Sigmoid colon (tissue), 7 donors: ENCODE results near the gene VSIG8. TPM values are rescaled to one million over a fixed set of nuclear protein-coding genes. Genes with fewer than 3 reads are reported as not detected.

Source experiments
- DNase-seq: peaks from one replicate; pipeline ENCODE4 v3.0.0-alpha.2; 2019
- H3K27ac ChIP-seq, 4 donors: fragments of 200-600 bp; sonication (generic); one replicate each; pipeline ENCODE4 v1.5.1; 2016 to 2019; ENCODE audit warnings: mild to moderate bottlenecking in 1 of 4
- H3K27me3 ChIP-seq, 3 donors: fragments of 200-600 bp; sonication (generic); one replicate each; pipeline ENCODE4 v1.5.1; 2019; ENCODE audit warnings: mild to moderate bottlenecking in 1 of 3
- H3K36me3 ChIP-seq, 4 donors: fragments of 200-600 bp; sonication (generic); one replicate each; pipeline ENCODE4 v1.5.1; 2016 to 2019
- H3K4me1 ChIP-seq, 4 donors: fragments of 200-600 bp; sonication (generic); one replicate each; pipeline ENCODE4 v1.5.1; 2017 to 2019
- H3K4me3 ChIP-seq, 4 donors: fragments of 200-600 bp; sonication (generic); one replicate each; pipeline ENCODE4 v1.5.1; 2017 to 2019; ENCODE audit warnings: mild to moderate bottlenecking in 2 of 4, moderate library complexity in 1 of 4
- H3K9me3 ChIP-seq, 4 donors: fragments of 200-600 bp in 3 of 4; sonication (generic) in 3 of 4; one replicate each; pipeline versions ENCODE4 v1.5.1 to v1.6.1; 2013 to 2019
- EP300 ChIP-seq, 4 donors: sonication (generic); formaldehyde crosslinking; IDR thresholded peaks; one replicate each; pipeline ENCODE4 v1.6.1; 2017; ENCODE audit warnings: antibody characterized with exemption in 4 of 4
- POLR2A ChIP-seq, 2 donors: fragments of 450-650 bp; IDR thresholded peaks; one replicate each; pipeline ENCODE4 v1.6.1; 2016; ENCODE audit warnings: antibody characterized with exemption in 2 of 2, mild to moderate bottlenecking in 2 of 2, moderate library complexity in 2 of 2
- POLR2AphosphoS5 ChIP-seq, 4 donors: sonication (generic); formaldehyde crosslinking; IDR thresholded peaks; one replicate each; pipeline ENCODE4 v1.6.1; 2017; ENCODE audit warnings: antibody characterized with exemption in 4 of 4
- WGBS, 2 donors: extraction: QIAGEN DNeasy Blood & Tissue Kit; methylation state at CpG; one replicate each; pipeline ENCODE4 v1.1.7; 2013; 5-methylcytosine and 5-hydroxymethylcytosine counted together
- intact Hi-C: fragments of 100-400 bp; cut with DNase I; formaldehyde crosslinking; loops from one replicate; pipeline ENCODE4 v1.15.1; 2023
- polyA plus RNA-seq, 3 donors: library from polyadenylated mRNA; stranded (reverse); fragments of 200-250 nt; gene quantifications; one replicate each; pipeline ENCODE4 v1.2.3, GENCODE V29; 2013
- total RNA-seq, 4 donors: library from RNA; depleted of rRNA; stranded (reverse); fragments of >200 nt; gene quantifications; one replicate each; pipeline ENCODE4 v1.1.0, GENCODE V29; 2016
- TF ChIP-seq, protein P1 (sequence below), 4 experiments: fragments of 450-650 bp in 3 of 4; fragments of 200-600 bp in 1 of 4; IDR thresholded peaks; one replicate each; pipeline ENCODE4 v1.5.1; 2016 to 2019; ENCODE audit warnings: antibody characterized with exemption in 4 of 4, mild to moderate bottlenecking in 3 of 4, moderate library complexity in 2 of 4
- donor health status: healthy with polysubstance abuse.
- donor health status: Bipolar disorder and iron deficiency.
- donor health status: healthy.

Gene VSIG8
- total and polyA plus RNA-seq, 7 donors = 0.10 TPM; not detected in 6

DNA sequence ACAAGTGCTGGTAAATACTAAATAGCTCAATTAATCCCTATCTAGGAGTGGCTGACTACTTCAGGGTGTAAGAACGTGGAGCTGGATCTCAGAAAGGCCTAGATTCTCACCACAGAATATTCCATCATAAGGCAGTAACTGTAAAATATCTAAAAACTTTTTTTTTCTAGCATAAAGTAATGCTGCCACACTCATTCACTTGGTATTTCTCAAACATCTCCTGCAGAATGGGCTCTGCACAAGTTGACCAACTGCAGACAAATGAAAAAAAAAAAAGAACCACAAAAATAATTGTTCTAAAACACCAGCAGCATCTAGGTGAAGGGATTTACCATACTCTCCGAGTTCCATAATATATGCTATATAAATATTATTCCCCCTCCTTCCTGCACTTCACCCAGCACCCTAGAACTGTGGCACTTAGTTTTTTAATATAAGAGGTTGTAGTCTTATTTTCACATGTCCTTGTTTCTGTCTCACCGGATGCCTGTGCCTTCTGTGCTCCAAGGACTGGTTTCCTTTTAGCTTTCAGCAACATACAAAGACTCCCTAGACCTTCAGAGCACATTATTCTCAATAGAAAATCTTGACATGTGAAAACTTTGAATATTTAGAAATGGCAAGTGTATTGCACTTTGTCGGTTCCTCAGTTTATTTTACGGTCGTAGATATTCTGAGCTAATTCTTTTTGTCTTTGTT, 8.9 kb downstream of the VSIG8 start:
- intact Hi-C loops = loop anchor here (2.0 kb wide), 2 partner anchors 71 to 73 kb away; partner anchors contain the start of genes DUSP23 and TAGLN2
- H3K27me3 ChIP-seq = no peaks in the 10 kb centered on the region
- H3K27ac ChIP-seq = peak overlapping the region; percentile 91 to 97 (median 96)

DNA sequence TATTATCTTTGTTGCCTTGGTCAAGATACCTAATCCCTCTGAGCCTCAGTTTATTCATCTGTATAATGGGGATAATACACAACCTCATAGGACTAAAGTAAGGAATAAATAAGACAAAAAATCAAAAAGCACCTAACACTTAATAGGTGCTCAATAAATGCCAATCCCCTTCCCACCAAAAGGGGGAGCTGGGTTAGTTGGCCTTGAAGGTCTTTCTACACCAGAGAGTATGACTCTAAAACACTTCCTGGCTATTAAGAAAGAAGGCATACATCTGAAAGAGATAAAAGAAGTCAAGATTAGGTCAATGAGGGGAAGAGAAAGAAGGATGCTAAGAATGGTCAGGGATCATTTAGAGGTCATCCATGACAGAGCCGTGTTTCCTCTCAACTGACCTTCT, 11.1 kb downstream of the VSIG8 start:
- H3K27ac ChIP-seq = no peak overlapping the region
- no peaks in the 10 kb centered on the region for H3K36me3 ChIP-seq
- H3K4me3 ChIP-seq = no peak overlapping the region
- no peaks in the 10 kb centered on the region for H3K27me3 ChIP-seq
- no peaks in the 10 kb centered on the region for H3K9me3 ChIP-seq
- DNase-seq = no peak
- H3K4me1 ChIP-seq = peaks cover 0 to 26% (median 21%) of the 10 kb centered on the region in 4 donors
- intact Hi-C loops = no loop called here
- TF ChIP-seq POLR2A (IDR thresholded peaks at IDR 0.05) (no peak), EP300 (IDR thresholded peaks at IDR 0.05) (no peak), POLR2AphosphoS5 (IDR thresholded peaks at IDR 0.05) (no peak)
- TF ChIP-seq, protein P1, sequence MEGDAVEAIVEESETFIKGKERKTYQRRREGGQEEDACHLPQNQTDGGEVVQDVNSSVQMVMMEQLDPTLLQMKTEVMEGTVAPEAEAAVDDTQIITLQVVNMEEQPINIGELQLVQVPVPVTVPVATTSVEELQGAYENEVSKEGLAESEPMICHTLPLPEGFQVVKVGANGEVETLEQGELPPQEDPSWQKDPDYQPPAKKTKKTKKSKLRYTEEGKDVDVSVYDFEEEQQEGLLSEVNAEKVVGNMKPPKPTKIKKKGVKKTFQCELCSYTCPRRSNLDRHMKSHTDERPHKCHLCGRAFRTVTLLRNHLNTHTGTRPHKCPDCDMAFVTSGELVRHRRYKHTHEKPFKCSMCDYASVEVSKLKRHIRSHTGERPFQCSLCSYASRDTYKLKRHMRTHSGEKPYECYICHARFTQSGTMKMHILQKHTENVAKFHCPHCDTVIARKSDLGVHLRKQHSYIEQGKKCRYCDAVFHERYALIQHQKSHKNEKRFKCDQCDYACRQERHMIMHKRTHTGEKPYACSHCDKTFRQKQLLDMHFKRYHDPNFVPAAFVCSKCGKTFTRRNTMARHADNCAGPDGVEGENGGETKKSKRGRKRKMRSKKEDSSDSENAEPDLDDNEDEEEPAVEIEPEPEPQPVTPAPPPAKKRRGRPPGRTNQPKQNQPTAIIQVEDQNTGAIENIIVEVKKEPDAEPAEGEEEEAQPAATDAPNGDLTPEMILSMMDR (IDR thresholded peaks at IDR 0.05) = no peak
- WGBS, 2 donors = 74 to 77% methylated on average over 1 of the region's 1 CpG

More for the DNA sequence above, 8.9 kb downstream of the VSIG8 start:
- no peaks in the 10 kb centered on the region for H3K9me3 ChIP-seq
- no peaks in the 10 kb centered on the region for H3K36me3 ChIP-seq
- peaks cover 0 to 26% (median 21%) of the 10 kb centered on the region in 4 donors for H3K4me1 ChIP-seq
- no peak for DNase-seq
- 12 to 24% methylated on average over 6 of the region's 6 CpGs for WGBS, 2 donors
- TF ChIP-seq, protein P1 (IDR thresholded peaks at IDR 0.05) = no peak
- no peak for TF ChIP-seq POLR2A (IDR thresholded peaks at IDR 0.05)
- no peak for TF ChIP-seq EP300 (IDR thresholded peaks at IDR 0.05)
- TF ChIP-seq POLR2AphosphoS5 (IDR thresholded peaks at IDR 0.05) = no peak
- H3K4me3 ChIP-seq = peak overlapping the region; percentile 57 to 73 (median 68)

DNA sequence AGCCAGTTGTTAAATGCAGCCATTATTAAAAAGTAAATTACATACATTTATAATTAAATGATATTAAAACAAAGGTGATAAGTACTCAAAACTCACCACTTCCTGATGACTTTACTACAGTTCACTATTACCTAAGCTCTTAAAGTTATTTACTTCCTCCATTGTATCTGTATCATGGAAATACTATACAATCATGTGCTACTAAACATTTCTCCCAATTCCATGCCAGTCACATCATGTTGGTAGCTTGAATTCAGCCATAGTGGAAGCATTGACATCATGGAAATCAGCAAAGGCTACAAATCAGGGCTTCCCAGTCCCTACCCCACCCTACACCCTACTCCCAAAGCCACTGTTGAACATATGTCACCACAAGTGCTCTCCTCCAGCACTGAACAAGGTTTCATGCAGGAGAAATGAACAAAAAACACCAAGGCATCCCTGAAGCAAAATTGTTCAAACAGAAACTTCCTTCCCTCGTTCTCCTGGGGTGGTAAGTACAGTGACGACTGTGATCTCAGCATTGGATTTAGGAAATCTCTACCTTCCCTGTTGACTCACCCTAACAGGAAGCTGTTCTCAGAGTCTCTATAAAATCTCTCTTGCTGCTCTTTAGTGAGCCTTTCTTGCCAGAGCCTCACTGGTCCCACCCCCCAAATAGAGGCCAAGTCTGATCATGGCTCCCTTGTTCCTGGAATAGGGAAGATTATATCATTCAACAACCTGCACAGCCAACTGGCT, 12.7 kb downstream of the VSIG8 start:
- no peak for DNase-seq
- Histone ChIP-seq H3K9me3 (no peaks in the 10 kb centered on the region), H3K27me3 (no peaks in the 10 kb centered on the region), H3K36me3 (no peaks in the 10 kb centered on the region), H3K27ac (no peak overlapping the region), H3K4me3 (no peak overlapping the region), H3K4me1 (peaks cover 0 to 16% (median 12%) of the 10 kb centered on the region in 4 donors)
- TF ChIP-seq POLR2A (IDR thresholded peaks at IDR 0.05) (no peak), EP300 (IDR thresholded peaks at IDR 0.05) (no peak), POLR2AphosphoS5 (IDR thresholded peaks at IDR 0.05) (no peak)
- TF ChIP-seq, protein P1 (IDR thresholded peaks at IDR 0.05) = no peak
- 48 to 65% methylated on average over 2 of the region's 2 CpGs for WGBS, 2 donors
- intact Hi-C loops = loop anchor here (5.0 kb wide), 1 partner anchor 33 kb away; no protein-coding TSS in a partner anchor

DNA sequence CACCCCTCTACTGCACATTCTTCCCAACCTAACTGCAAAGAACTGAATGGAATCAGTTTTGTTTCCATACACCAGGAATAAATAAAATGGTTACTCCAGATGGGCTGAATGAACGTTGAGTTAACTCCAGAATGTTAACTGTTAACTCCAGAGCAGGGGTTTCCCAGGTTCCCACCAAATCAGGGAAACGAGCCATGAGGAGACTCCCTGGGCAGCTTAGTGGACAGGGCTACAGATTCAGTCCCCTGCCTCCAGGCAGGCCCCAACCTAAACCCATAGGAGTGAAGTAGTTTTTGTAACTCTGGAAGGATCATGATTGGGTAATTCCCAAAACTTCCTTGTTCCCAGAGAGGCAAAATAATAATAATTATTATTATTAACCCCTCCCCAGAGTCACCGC, 14.1 kb downstream of the VSIG8 start:
- WGBS, 2 donors = 48 to 89% methylated on average over 3 of the region's 3 CpGs
- TF ChIP-seq EP300 (IDR thresholded peaks at IDR 0.05) (no peak), POLR2A (IDR thresholded peaks at IDR 0.05) (no peak), POLR2AphosphoS5 (IDR thresholded peaks at IDR 0.05) (no peak)
- TF ChIP-seq, protein P1 (IDR thresholded peaks at IDR 0.05) = no peak
- intact Hi-C loops = loop anchor here (5.0 kb wide), 1 partner anchor 34 kb away; no protein-coding TSS in a partner anchor

More for the DNA sequence above, 14.1 kb downstream of the VSIG8 start:
- peaks cover 0 to 8% (median 5%) of the 10 kb centered on the region in 4 donors for H3K4me1 ChIP-seq
- H3K4me3 ChIP-seq = no peak overlapping the region
- H3K27ac ChIP-seq = no peak overlapping the region
- H3K9me3 ChIP-seq = no peaks in the 10 kb centered on the region
- no peaks in the 10 kb centered on the region for H3K36me3 ChIP-seq
- no peak for DNase-seq
- H3K27me3 ChIP-seq = no peaks in the 10 kb centered on the region
